HG02571 (cell line): ENCODE data around the gene USP5.
"Not testable (repeated sequence)": the region's sequence is repeated elsewhere in the genome, so short reads cannot be mapped to it uniquely, and the experiment has no call there.

Source experiments
- ATAC-seq: cut with Tn5 transposase; IDR thresholded peaks from one replicate; pipeline ENCODE4 v1.9.1; 2021; ENCODE audit warnings: mild to moderate bottlenecking, moderate library complexity; ENCODE audit not compliant: unreplicated experiment

USP5 gene

GRCh38 chr12:6884539-6884938 is 32.6 kb downstream of the USP5 start:
- ATAC-seq: no peak

- not testable (repeated sequence) for ATAC-seq
Observed at GRCh38 chr12:6886206-6886999, 34.5 kb downstream of the USP5 start.

GRCh38 chr12:6887460-6887859 is 35.5 kb downstream of the USP5 start:
- no peak for ATAC-seq

GRCh38 chr12:6888360-6888759 is 36.4 kb downstream of the USP5 start:
- ATAC-seq: no peak

GRCh38 chr12:6888794-6889193 is 36.8 kb downstream of the USP5 start:
- not testable (repeated sequence) for ATAC-seq

- not testable (repeated sequence) for ATAC-seq
Observed at GRCh38 chr12:6889775-6890573, 38.0 kb downstream of the USP5 start.

GRCh38 chr12:6890789-6891645 is 39.1 kb downstream of the USP5 start:
- peak; percentile 91 for ATAC-seq

- ATAC-seq: peak; percentile 4
Observed at GRCh38 chr12:6891646-6892001, 39.7 kb downstream of the USP5 start.

GRCh38 chr12:6892683-6893082 is 40.7 kb downstream of the USP5 start:
- ATAC-seq: not testable (repeated sequence)

GRCh38 chr12:6894321-6894720 is 42.4 kb downstream of the USP5 start:
- ATAC-seq: no peak

GRCh38 chr12:6896846-6897435 is 45.0 kb downstream of the USP5 start:
- ATAC-seq: no peak

- no peak for ATAC-seq
Observed at GRCh38 chr12:6899427-6899826, 47.5 kb downstream of the USP5 start.

- no peak for ATAC-seq
Observed at GRCh38 chr12:6899837-6900519, 48.0 kb downstream of the USP5 start.

GRCh38 chr12:6902448-6902847 is 50.5 kb downstream of the USP5 start:
- no peak for ATAC-seq

GRCh38 chr12:6903722-6904121 is 51.8 kb downstream of the USP5 start:
- ATAC-seq: no peak

- ATAC-seq: peak; percentile 93
Observed at GRCh38 chr12:6904280-6905276, 52.6 kb downstream of the USP5 start, which contains the start of gene LRRC23. TSS of gene LRRC23 (plus strand) at chr12:6904822. CDS start at chr12:6905634, 812 bp downstream.

- ATAC-seq: no peak
Observed at GRCh38 chr12:6905414-6906040, 53.6 kb downstream of the USP5 start.

- not testable (repeated sequence) for ATAC-seq
Observed at GRCh38 chr12:6908141-6908540, 56.2 kb downstream of the USP5 start.
